ENCODE measurements around the gene MN1.

GRCh38 chr22:27725661-27726060 is 75.9 kb downstream of the MN1 start:
- TF ChIP-seq ZNF274 (IDR thresholded peaks at IDR 0.05; ENCODE audit: low read depth, low read length) (no peak), YY1 (IDR thresholded peaks at IDR 0.05; ENCODE audit: insufficient read depth, insufficient read length) (no peak)
